HUES6 (cell line): ENCODE data around the gene S100A14.

ENCODE experiments used
- H3K27ac ChIP-seq: 2 replicates; pipeline ENCODE4 v1.7.0; 2013; ENCODE audit warnings: low read depth, mild to moderate bottlenecking, low read length, inconsistent platforms
- H3K27me3 ChIP-seq: 2 replicates; pipeline ENCODE4 v1.6.1; 2013; ENCODE audit warnings: low read length; ENCODE audit not compliant: control insufficient read depth, insufficient read depth
- H3K36me3 ChIP-seq: 2 replicates; pipeline ENCODE4 v1.6.1; 2013; ENCODE audit warnings: low read length; ENCODE audit not compliant: control insufficient read depth, insufficient read depth
- H3K4me1 ChIP-seq: 2 replicates; pipeline ENCODE4 v1.6.1; 2013; ENCODE audit warnings: low read length; ENCODE audit not compliant: control insufficient read depth, insufficient read depth
- H3K4me3 ChIP-seq: 2 replicates; pipeline ENCODE4 v1.5.1; 2013; ENCODE audit warnings: low read depth, low read length
- H3K9ac ChIP-seq: one replicate; pipeline ENCODE4 v1.6.1; 2013; ENCODE audit warnings: mild to moderate bottlenecking, low read length
- H3K9me3 ChIP-seq: 2 replicates; pipeline ENCODE4 v1.6.1; 2013; ENCODE audit warnings: low read depth, low read length; ENCODE audit not compliant: control insufficient read depth, insufficient read depth

S100A14 gene

GRCh38 chr1:153616144-153616916, at the start of gene S100A14:
S100A14 (minus strand) TSS chr1:153616325; CDS start chr1:153615858, 467 bp downstream.
- H3K9ac ChIP-seq: no peak within 1 kb of the TSS
- no peaks in the 10 kb centered on the region for H3K9me3 ChIP-seq
- peaks cover 9% of the 10 kb centered on the region; the same call in 1 of the 2 replicates for H3K36me3 ChIP-seq
- no peaks in the 10 kb centered on the region; the same call in 1 of the 2 replicates for H3K27me3 ChIP-seq
- no peak within 1 kb of the TSS for H3K4me3 ChIP-seq
- H3K27ac ChIP-seq: no peak within 1 kb of the TSS
- peaks cover 34% of the 10 kb centered on the region for H3K4me1 ChIP-seq

DNA sequence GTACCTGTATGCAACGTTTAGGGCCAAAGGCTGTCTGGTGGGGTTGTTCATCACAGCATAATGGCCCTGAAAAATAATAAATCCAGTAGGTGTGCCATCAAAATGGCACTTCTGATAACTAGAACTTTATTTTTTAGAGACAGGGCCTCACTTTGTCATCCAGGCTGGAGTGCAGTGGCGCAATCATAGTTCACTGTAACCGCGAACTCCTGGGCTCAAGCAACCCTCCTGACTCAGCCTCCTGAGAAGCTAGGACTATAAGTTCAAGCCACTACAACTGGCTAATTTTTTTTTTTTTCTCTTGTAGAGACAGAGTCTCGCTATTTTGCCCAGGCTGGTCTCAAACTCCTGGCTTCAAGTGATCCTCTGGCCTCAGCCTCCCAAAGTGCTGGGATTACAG, 47.1 kb upstream of the S100A14 start:
- Histone ChIP-seq H3K9me3 (no peaks in the 10 kb centered on the region), H3K36me3 (peaks cover 83% of the 10 kb centered on the region), H3K9ac (no peak overlapping the region), H3K4me1 (peaks cover 5% of the 10 kb centered on the region; the same call in 1 of the 2 replicates), H3K27me3 (no peaks in the 10 kb centered on the region), H3K4me3 (no peak overlapping the region), H3K27ac (no peak overlapping the region)

DNA sequence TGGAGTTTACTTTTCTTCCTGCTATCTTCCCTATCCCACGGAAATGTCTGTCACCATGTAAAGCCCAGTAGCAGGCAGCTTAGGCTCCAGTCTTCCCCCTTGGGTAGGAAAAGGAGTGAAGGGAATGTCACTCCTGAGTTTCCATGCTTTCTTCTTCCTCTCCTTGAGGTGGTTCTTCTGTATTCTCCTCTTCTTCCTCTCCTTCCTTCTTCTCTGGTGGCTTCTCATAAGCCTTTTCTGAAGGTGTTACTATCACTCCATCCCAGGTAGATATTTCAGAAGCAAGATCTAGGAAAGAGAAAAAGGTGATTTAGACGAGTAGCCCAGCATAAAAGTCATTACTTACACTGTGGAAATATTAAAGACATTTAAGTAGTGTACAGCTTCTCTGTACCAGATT, 46.1 kb upstream of the S100A14 start:
- peaks cover 73% of the 10 kb centered on the region for H3K36me3 ChIP-seq
- no peak overlapping the region for H3K27ac ChIP-seq
- H3K9me3 ChIP-seq: no peaks in the 10 kb centered on the region
- peaks cover 5% of the 10 kb centered on the region; the same call in 1 of the 2 replicates for H3K4me1 ChIP-seq
- H3K9ac ChIP-seq: no peak overlapping the region
- H3K27me3 ChIP-seq: no peaks in the 10 kb centered on the region
- no peak overlapping the region for H3K4me3 ChIP-seq

GRCh38 chr1:153661111-153661708, 45.1 kb upstream of the S100A14 start:
- no peak overlapping the region for H3K9ac ChIP-seq
- H3K36me3 ChIP-seq: peaks cover 63% of the 10 kb centered on the region
- no peak overlapping the region for H3K27ac ChIP-seq
- H3K9me3 ChIP-seq: no peaks in the 10 kb centered on the region
- no peak overlapping the region for H3K4me3 ChIP-seq
- peaks cover 5% of the 10 kb centered on the region; the same call in 1 of the 2 replicates for H3K4me1 ChIP-seq
- H3K27me3 ChIP-seq: no peaks in the 10 kb centered on the region

- H3K4me3 ChIP-seq: peak overlapping the region; percentile 81
- no peak overlapping the region for H3K27ac ChIP-seq
- H3K9me3 ChIP-seq: no peaks in the 10 kb centered on the region
- peaks cover 47% of the 10 kb centered on the region for H3K36me3 ChIP-seq
- H3K9ac ChIP-seq: no peak overlapping the region
- no peaks in the 10 kb centered on the region for H3K27me3 ChIP-seq
- H3K4me1 ChIP-seq: peaks cover 5% of the 10 kb centered on the region; the same call in 1 of the 2 replicates
Measured at GRCh38 chr1:153659656-153660055, 43.5 kb upstream of the S100A14 start.

GRCh38 chr1:153659175-153659534, 43.0 kb upstream of the S100A14 start:
- Histone ChIP-seq H3K36me3 (peaks cover 42% of the 10 kb centered on the region), H3K9me3 (no peaks in the 10 kb centered on the region), H3K9ac (peak overlapping the region; percentile 80), H3K4me3 (peak overlapping the region; percentile 81), H3K4me1 (peaks cover 5% of the 10 kb centered on the region; the same call in 1 of the 2 replicates), H3K27me3 (no peaks in the 10 kb centered on the region), H3K27ac (no peak overlapping the region)

DNA sequence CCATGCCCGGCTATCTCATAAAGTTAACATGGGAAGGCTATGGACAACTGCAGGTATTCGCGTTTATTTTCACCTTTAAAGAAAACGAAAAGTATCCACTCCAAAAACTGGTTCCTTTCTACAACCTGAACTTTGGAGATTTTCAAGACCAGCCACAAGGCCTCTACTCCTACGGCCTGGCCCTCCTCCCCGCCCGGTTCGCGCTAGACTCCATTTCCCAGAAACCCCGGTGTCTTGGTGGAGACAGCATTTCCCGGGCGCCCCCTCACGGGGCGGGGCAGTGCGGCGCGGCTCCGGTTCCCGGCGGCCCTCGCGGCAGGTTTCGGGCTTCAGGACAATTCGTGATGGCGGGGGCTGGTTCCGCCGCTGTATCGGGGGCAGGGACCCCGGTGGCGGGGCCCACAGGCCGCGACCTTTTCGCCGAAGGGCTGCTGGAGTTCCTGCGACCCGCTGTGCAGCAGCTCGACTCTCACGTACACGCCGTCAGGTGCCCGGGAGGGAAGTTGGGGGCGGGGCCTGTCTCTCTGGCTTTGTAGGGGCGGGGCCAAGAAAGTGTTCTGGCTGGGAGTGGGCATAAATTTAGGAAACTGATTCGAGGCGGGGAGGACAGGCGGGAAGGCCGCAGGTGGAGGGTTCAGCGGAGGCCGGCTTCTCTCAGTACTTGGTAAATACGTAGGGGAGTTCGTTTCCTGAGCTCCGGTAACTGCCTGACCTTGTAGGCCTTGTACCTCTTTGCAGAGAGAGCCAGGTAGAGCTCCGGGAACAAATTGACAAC, 42.5 kb upstream of the S100A14 start, which contains the start of gene SNAPIN:
TSS of gene SNAPIN (plus strand) at position 304 of the 775 bp plus-strand sequence. CDS start at position 345, 41 bp downstream.
- H3K36me3 ChIP-seq: peaks cover 37% of the 10 kb centered on the region
- H3K9me3 ChIP-seq: no peaks in the 10 kb centered on the region
- H3K4me1 ChIP-seq: peaks cover 5% of the 10 kb centered on the region; the same call in 1 of the 2 replicates
- H3K27me3 ChIP-seq: no peaks in the 10 kb centered on the region
- H3K27ac ChIP-seq: peak within 1 kb of the TSS; percentile 75
- peak within 1 kb of the TSS; percentile 80 for H3K9ac ChIP-seq
- H3K4me3 ChIP-seq: peak within 1 kb of the TSS; percentile 81

GRCh38 chr1:153655333-153655732, 39.2 kb upstream of the S100A14 start:
- Histone ChIP-seq H3K9ac (no peak overlapping the region), H3K27ac (no peak overlapping the region), H3K36me3 (0 out of 2 replicates have a peak, but pooled peaks cover 6% of the 10 kb centered on the region), H3K9me3 (no peaks in the 10 kb centered on the region), H3K4me1 (peaks cover 5% of the 10 kb centered on the region; the same call in 1 of the 2 replicates), H3K27me3 (no peaks in the 10 kb centered on the region), H3K4me3 (no peak overlapping the region)

DNA sequence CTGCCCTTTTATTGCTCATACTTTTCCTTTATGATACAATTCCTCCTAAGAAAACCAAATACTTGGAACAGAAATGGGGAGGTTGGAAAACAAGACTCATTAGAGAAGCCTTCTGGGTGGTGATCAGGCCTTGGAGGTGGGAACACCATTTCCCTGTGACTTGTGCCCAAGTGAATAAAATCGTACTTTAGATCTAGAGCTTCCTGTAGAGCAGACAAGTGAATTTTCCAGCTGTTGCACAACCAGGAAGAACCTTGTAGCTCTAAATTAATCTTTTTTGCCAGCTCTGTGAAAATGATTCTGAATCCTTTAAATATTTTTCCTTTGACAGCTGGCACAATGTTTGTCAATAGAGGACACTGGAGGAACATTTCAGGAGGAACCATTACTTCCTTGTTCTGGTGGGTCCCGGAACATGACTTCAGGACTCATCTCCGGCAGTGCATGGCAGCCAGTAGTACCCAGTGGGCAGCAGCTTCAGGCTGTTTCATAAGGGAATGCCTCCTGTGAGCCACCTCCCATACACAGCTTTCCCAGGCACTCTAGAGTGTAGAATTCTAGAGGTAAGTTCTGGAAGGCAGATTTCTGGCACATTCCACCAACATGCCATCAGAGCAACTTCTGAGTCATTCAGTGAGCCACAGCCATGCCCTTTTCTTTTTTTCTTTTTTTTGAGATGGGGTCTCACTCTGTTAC, 36.8 kb upstream of the S100A14 start:
- Histone ChIP-seq H3K36me3 (no peaks in the 10 kb centered on the region), H3K9ac (no peak overlapping the region), H3K27ac (no peak overlapping the region), H3K27me3 (no peaks in the 10 kb centered on the region), H3K4me1 (no peaks in the 10 kb centered on the region; the same call in 1 of the 2 replicates), H3K4me3 (no peak overlapping the region), H3K9me3 (no peaks in the 10 kb centered on the region)

GRCh38 chr1:153651771-153652170, 35.6 kb upstream of the S100A14 start:
- Histone ChIP-seq H3K36me3 (no peaks in the 10 kb centered on the region), H3K4me1 (no peaks in the 10 kb centered on the region; the same call in 1 of the 2 replicates), H3K4me3 (no peak overlapping the region), H3K9ac (no peak overlapping the region), H3K27me3 (no peaks in the 10 kb centered on the region), H3K9me3 (no peaks in the 10 kb centered on the region), H3K27ac (no peak overlapping the region)
